K562 (cell line): ENCODE data around the gene FHIT. TPM values are rescaled to one million over a fixed set of nuclear protein-coding genes. Genes with fewer than 3 reads are reported as not detected.

ENCODE experiments used
- ATAC-seq: fragments of 200-7000 bp; cut with Tn5 transposase; 3 replicates; pipeline ENCODE4 v1.9.1; 2020; ENCODE audit warnings: moderate library complexity
- BruUV-seq: library from RNA; stranded (reverse); fragments of 400-500 nt; replicated peaks from 2 replicates; lab custom pipeline; 2021; lab: Mats Ljungman, UMichigan
- CTCF ChIA-PET: fragments of 300-600 bp; formaldehyde crosslinking; extraction: SDS; loops from one replicate; lab custom pipeline; 2021; ENCODE audit warnings: low intra/inter-chr PET ratio; lab: Yijun Ruan, JAX
- POLR2A ChIA-PET: fragments of 300-600, 350-650 bp; sonication (Branson Sonifier 250); formaldehyde crosslinking; extraction: SDS; loops from one replicate; lab custom pipeline; 2021; ENCODE audit warnings: antibody characterized with exemption, inconsistent platforms; lab: Yijun Ruan, JAX
- DNase-seq, 4 experiments: peaks; one replicate each; pipeline versions ENCODE4 v3.0.0 to v3.0.0-alpha.2; 2011 to 2018; ENCODE audit warnings: low spot score in 3 of 4, mixed read lengths in 3 of 4; ENCODE audit errors: extremely low read depth in 1 of 4
- FAIRE-seq: peaks from 2 replicates; lab custom pipeline; 2011; peaks lifted over from hg19 to GRCh38; lab: Jason Lieb, UNC
- H2AFZ ChIP-seq: 2 replicates; pipeline ENCODE4 v1.6.0; 2011; ENCODE audit warnings: low read depth, low read length, control low read depth, inconsistent platforms
- H3K27ac ChIP-seq: fragments of 200-600 bp; 3 replicates; pipeline ENCODE4 v1.8.0; 2011; ENCODE audit warnings: low read depth, mild to moderate bottlenecking, control low read depth, inconsistent platforms, low read length, moderate library complexity, mixed read lengths; ENCODE audit errors: extremely low read depth
- H3K27me3 ChIP-seq, 2 experiments: fragments of 300-600 bp in 1 of 2; 2 replicates in 1 of 2; 3 replicates in 1 of 2; pipeline versions ENCODE4 v1.6.0 to v1.8.0; 2011; ENCODE audit warnings: inconsistent platforms in 2 of 2, low read length in 2 of 2, mild to moderate bottlenecking in 1 of 2, mixed read lengths in 1 of 2, moderate library complexity in 1 of 2; ENCODE audit not compliant: control insufficient read depth in 2 of 2, insufficient read depth in 2 of 2
- H3K36me3 ChIP-seq: fragments of 300-600 bp; 3 replicates; pipeline ENCODE4 v1.8.0; 2011; ENCODE audit warnings: mild to moderate bottlenecking, low read length, inconsistent platforms; ENCODE audit not compliant: control insufficient read depth, insufficient read depth
- H3K4me1 ChIP-seq, 2 experiments: fragments of 200-600 bp in 1 of 2; replicated peaks in 1 of 2; 2 replicates in 1 of 2; 3 replicates in 1 of 2; pipeline versions ENCODE4 v1.5.1 to v1.8.0; 2011; ENCODE audit warnings: inconsistent platforms in 2 of 2, low read length in 2 of 2, mild to moderate bottlenecking in 1 of 2, mixed read lengths in 1 of 2, moderate library complexity in 1 of 2; ENCODE audit not compliant: control insufficient read depth in 2 of 2, insufficient read depth in 2 of 2
- H3K4me2 ChIP-seq: 2 replicates; pipeline ENCODE4 v1.6.1; 2011; ENCODE audit warnings: low read length, control low read depth, inconsistent platforms, mixed read lengths; ENCODE audit not compliant: insufficient read depth
- H3K4me3 ChIP-seq: fragments of 200-600 bp; sonication (generic), shearing (Covaris generic); 2 replicates; pipeline ENCODE4 v1.5.1; 2016; ENCODE audit warnings: control low read depth, inconsistent platforms
- H3K79me2 ChIP-seq: fragments of 200-600 bp; 3 replicates; pipeline ENCODE4 v1.8.0; 2011; ENCODE audit warnings: low read length, inconsistent platforms; ENCODE audit not compliant: control insufficient read depth, insufficient read depth
- H3K9ac ChIP-seq, 2 experiments: 2 replicates each; pipeline versions ENCODE4 v1.6.0 to v1.6.1; 2011; ENCODE audit warnings: low read depth in 2 of 2, low read length in 2 of 2, control low read depth in 1 of 2, inconsistent platforms in 1 of 2, mild to moderate bottlenecking in 1 of 2, mixed read lengths in 1 of 2; ENCODE audit not compliant: insufficient read depth in 1 of 2
- H3K9me1 ChIP-seq: one replicate; pipeline ENCODE4 v1.6.0; 2011; ENCODE audit warnings: inconsistent platforms, mild to moderate bottlenecking, low read length, moderate library complexity; ENCODE audit not compliant: control insufficient read depth, insufficient read depth
- H3K9me3 ChIP-seq: replicated peaks from 2 replicates; pipeline ENCODE4 v1.5.1; 2011; ENCODE audit warnings: low read depth, low read length, inconsistent platforms; ENCODE audit not compliant: control insufficient read depth, insufficient read depth
- H4K20me1 ChIP-seq: replicated peaks from 2 replicates; pipeline ENCODE4 v1.6.1; 2011; ENCODE audit warnings: low read length, inconsistent platforms, mixed read lengths; ENCODE audit not compliant: control insufficient read depth, insufficient read depth
- ATF4 ChIP-seq: fragments of 450-650 bp; formaldehyde crosslinking; IDR thresholded peaks from 2 replicates; pipeline ENCODE4 v1.4.0; 2022; ENCODE audit warnings: mild to moderate bottlenecking, moderate library complexity
- ATF7 ChIP-seq: fragments of 450-650 bp; IDR thresholded peaks from 2 replicates; pipeline ENCODE4 v1.7.1; 2014; ENCODE audit warnings: mild to moderate bottlenecking, moderate library complexity
- ESRRA ChIP-seq: fragments of 450-650 bp; IDR thresholded peaks from 2 replicates; pipeline ENCODE4 v1.6.1; 2014; ENCODE audit warnings: low read depth, mild to moderate bottlenecking, moderate library complexity, borderline replicate concordance
- GTF2F1 ChIP-seq: IDR thresholded peaks from 2 replicates; pipeline ENCODE4 v1.6.1; 2011; ENCODE audit warnings: low read depth, low read length, improper control_type of control experiment
- HDAC6 ChIP-seq: IDR thresholded peaks from 2 replicates; pipeline ENCODE4 v1.6.1; 2012; ENCODE audit warnings: low read depth, mild to moderate bottlenecking, control low read depth, inconsistent platforms, low read length, moderate library complexity
- MXI1 ChIP-seq: IDR thresholded peaks from 2 replicates; pipeline ENCODE4 v1.6.1; 2011; ENCODE audit warnings: low read depth, mild to moderate bottlenecking, improper control_type of control experiment, low read length
- RBM39 ChIP-seq: fragments of 200-400 bp; formaldehyde crosslinking; optimal IDR thresholded peaks from 2 replicates; pipeline ENCODE3; 2018; ENCODE audit warnings: low read depth, low read length
- SAFB2 ChIP-seq: fragments of 200-400 bp; formaldehyde crosslinking; IDR thresholded peaks from 2 replicates; pipeline ENCODE4 v1.6.1; 2018; ENCODE audit warnings: borderline replicate concordance, low read length, low read depth, moderate library complexity; ENCODE audit not compliant: severe bottlenecking
- SAP30 ChIP-seq: fragments of 200-600 bp; sonication (generic); IDR thresholded peaks from 2 replicates; pipeline ENCODE4 v1.6.1; 2012; ENCODE audit warnings: borderline replicate concordance, low read depth, mild to moderate bottlenecking, moderate library complexity, low read length, control low read depth, inconsistent platforms; ENCODE audit not compliant: insufficient read depth, poor library complexity, severe bottlenecking
- USF1 ChIP-seq: sonication (generic); formaldehyde crosslinking; IDR thresholded peaks from 2 replicates; pipeline ENCODE4 v1.9.0; 2022; ENCODE audit warnings: mild to moderate bottlenecking, missing genetic modification reagents
- XRCC3 ChIP-seq: fragments of 450-650 bp; IDR thresholded peaks from 2 replicates; pipeline ENCODE4 v1.6.1; 2017; ENCODE audit warnings: mild to moderate bottlenecking, moderate library complexity
- ZEB2 ChIP-seq: fragments of 450-650 bp; IDR thresholded peaks from 2 replicates; pipeline ENCODE4 v1.6.1; 2016
- ZFP1 ChIP-seq: fragments of 450-650 bp; formaldehyde crosslinking; IDR thresholded peaks from 2 replicates; pipeline ENCODE4 v1.4.0; 2020; ENCODE audit warnings: mild to moderate bottlenecking, mixed read lengths
- ZNF184 ChIP-seq: sonication (generic); formaldehyde crosslinking; IDR thresholded peaks from 2 replicates; pipeline ENCODE4 v1.5.0; 2020; ENCODE audit warnings: missing genetic modification reagents
- ZNF253 ChIP-seq: fragments of 250-450 bp; sonication (Bioruptor Pico); conservative IDR thresholded peaks from 2 replicates; pipeline ENCODE4 v1.6.1; 2021; ENCODE audit warnings: mild to moderate bottlenecking
- ZNF57 ChIP-seq: fragments of 450-650 bp; formaldehyde crosslinking; IDR thresholded peaks from 2 replicates; pipeline ENCODE4 v1.4.0; 2020; ENCODE audit warnings: mild to moderate bottlenecking, moderate library complexity
- WGBS: fragments of 100-300 bp; shearing (Covaris generic); methylation state at CpG from one replicate; pipeline ENCODE4 v1.1.6; 2016; ENCODE audit warnings: low coverage, mixed read lengths; ENCODE audit not compliant: insufficient coverage; ENCODE audit errors: missing lambda C conversion rate; 5-methylcytosine and 5-hydroxymethylcytosine counted together
- in situ Hi-C: fragments of 300-500 bp; cut with MboI; formaldehyde crosslinking; loops from 4 replicates; pipeline ENCODE4 v1.15.0; 2018; ENCODE audit warnings: inconsistent platforms, mixed read lengths
- intact Hi-C: fragments of 100-400 bp; cut with micrococcal nuclease; formaldehyde crosslinking; loops from 2 replicates; pipeline ENCODE4 v1.14.2; 2022
- polyA plus RNA-seq, 8 experiments: library from polyadenylated mRNA; depleted of rRNA in 4 of 8; stranded (reverse) in 5 of 8; unstranded in 3 of 8; fragments of >200 nt; fragmentation: Nextera tagmentation in 2 of 8; fragmentation: Illumina TruSeq in 1 of 8; extraction: Ambion mirVana in 2 of 8; extraction: Trizol in 1 of 8; gene quantifications; 2 replicates each; pipeline versions ENCODE4 v1.2.1 to v1.2.3, GENCODE V29; 2011 to 2014; ENCODE audit warnings: inconsistent platforms in 1 of 8, missing spikeins in 1 of 8
- total RNA-seq, 7 experiments: library from RNA; depleted of rRNA in 6 of 7; stranded (reverse); fragments of >200 nt in 6 of 7; fragmentation: Illumina TruSeq in 2 of 7; extraction: Trizol in 2 of 7; gene quantifications; 2 replicates each; pipeline versions ENCODE4 v1.2.1 to v1.2.3, GENCODE V29; 2011 to 2021; ENCODE audit warnings: low replicate concordance in 1 of 7
- TF ChIP-seq, protein P1 (sequence below): fragments of 200-800 bp; sonication (Bioruptor generic); IDR thresholded peaks from 2 replicates; pipeline ENCODE4 v1.6.1; 2017; ENCODE audit warnings: missing genetic modification characterization, missing compliant biosample characterization

Gene FHIT
- total and polyA plus RNA-seq, 9 of the 15 experiments (the other 6 are each of a cell fraction or from before 2014, with no cell fraction given) = 1.7 to 9.1 (median 4.3) TPM

DNA sequence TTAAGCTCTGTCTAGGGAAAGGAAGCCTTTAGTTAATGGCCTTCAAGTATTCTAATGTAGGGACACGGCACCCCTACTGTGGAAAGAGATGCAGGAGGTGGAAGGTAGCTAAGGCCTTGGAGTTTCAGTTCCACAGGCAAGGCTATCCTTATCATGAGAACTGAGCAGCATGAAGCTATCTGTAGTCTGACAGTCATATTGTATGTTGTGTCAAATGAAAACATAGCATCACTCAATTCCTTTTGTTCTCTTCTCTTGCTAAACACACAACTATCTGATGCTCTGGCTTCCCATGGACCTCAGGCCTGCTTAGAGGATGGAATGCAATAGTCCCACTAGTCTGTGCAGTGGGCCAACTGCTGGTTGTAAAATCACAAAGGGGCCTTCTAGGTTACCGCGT lies 380.9 kb downstream of the FHIT start:
- 0% methylated on average over 1 of the region's 3 CpGs for WGBS
- no peaks in the 10 kb centered on the region for H3K4me1 ChIP-seq
- no peaks in the 10 kb centered on the region for H3K9me3 ChIP-seq
- no peak overlapping the region for H3K9ac ChIP-seq
- H3K79me2 ChIP-seq = no peaks in the 10 kb centered on the region
- no peaks in the 10 kb centered on the region for H3K9me1 ChIP-seq
- in situ Hi-C loops (no loop called here), intact Hi-C loops (no loop called here)
- no peak overlapping the region for H3K4me3 ChIP-seq
- ChIA-PET POLR2A (no interaction called here), CTCF (no interaction called here)
- no TSS peak for BruUV-seq
- no peaks in the 10 kb centered on the region for H4K20me1 ChIP-seq
- no peak for FAIRE-seq
- H2AFZ ChIP-seq = no peak overlapping the region
- TF ChIP-seq SAFB2 (no peak), ATF4 (CRISPR knock-in tag) (no peak), XRCC3 (no peak), ESRRA (no peak), RBM39 (no peak), ZNF253 (CRISPR knock-in tag) (no peak), USF1 (no peak), ZNF184 (CRISPR knock-in tag) (no peak), SAP30 (no peak), ZNF57 (no peak), GTF2F1 (no peak), ZFP1 (CRISPR knock-in tag) (no peak), ATF7 (no peak), HDAC6 (no peak), MXI1 (no peak), ZEB2 (no peak)
- TF ChIP-seq, protein P1, sequence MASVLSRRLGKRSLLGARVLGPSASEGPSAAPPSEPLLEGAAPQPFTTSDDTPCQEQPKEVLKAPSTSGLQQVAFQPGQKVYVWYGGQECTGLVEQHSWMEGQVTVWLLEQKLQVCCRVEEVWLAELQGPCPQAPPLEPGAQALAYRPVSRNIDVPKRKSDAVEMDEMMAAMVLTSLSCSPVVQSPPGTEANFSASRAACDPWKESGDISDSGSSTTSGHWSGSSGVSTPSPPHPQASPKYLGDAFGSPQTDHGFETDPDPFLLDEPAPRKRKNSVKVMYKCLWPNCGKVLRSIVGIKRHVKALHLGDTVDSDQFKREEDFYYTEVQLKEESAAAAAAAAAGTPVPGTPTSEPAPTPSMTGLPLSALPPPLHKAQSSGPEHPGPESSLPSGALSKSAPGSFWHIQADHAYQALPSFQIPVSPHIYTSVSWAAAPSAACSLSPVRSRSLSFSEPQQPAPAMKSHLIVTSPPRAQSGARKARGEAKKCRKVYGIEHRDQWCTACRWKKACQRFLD (CRISPR knock-in tag) = no peak
- DNase-seq = no peak
- ATAC-seq = no peak
- no peaks in the 10 kb centered on the region for H3K27me3 ChIP-seq
- H3K27ac ChIP-seq = no peak overlapping the region
- H3K4me2 ChIP-seq = no peak overlapping the region
- H3K36me3 ChIP-seq = no peaks in the 10 kb centered on the region
